ENCODE measurements around the gene PPP2R3B. TPM values are rescaled to one million over a fixed set of nuclear protein-coding genes. Genes with fewer than 3 reads are reported as not detected.

PPP2R3B gene
- total RNA-seq, 1 donor from 2014 or later: 43.2 TPM

DNA sequence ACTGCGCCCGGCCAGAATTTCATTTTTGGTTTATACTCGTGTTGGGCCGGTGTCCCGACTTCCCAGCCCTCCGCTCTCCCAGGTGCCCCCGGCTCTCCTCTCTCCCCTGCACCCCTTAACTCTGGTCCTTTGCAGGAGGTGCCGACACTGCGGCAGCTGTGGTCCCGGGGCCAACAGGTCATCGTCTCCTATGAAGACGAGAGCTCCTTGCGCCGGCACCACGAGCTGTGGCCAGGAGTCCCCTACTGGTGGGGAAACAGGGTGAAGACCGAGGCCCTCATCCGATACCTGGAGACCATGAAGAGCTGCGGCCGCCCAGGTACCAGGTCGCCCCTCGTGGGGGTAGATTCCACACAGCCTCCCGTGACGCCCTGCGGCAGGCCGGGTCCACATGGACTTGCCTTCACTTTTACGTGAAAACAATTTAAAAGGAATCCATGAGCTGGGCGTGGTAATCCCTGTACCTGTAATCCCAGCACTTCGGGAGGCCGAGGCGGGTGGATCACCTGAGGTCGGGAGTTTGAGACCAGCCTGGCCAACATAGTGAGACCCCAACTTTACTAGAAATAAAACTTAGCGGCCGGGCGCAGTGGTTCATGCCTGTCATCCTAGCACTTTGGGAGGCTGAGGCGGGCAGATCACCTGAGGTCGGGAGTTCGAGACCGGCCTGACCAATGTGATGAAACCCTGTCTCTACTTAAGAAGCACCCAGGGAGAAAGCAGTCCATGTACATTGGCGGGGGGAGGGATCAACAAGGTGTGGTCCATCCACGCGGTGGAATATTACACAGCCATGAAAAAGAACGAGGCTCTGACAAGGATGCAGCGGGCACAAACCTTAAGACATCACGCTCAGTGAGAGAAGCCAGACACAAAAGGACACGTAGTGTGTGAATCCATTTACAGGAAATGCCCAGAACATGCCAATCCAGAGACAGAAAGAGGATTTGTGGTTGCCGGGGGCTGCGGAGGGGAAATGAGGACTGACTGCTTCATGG lies 93.5 kb downstream of the PPP2R3B start:
- intact Hi-C loops (cut with micrococcal nuclease): no loop called here
- H3K27me3 Mint-ChIP-seq (ENCODE audit: insufficient read depth): no peaks in the 10 kb centered on the region
- DNase-seq (ENCODE audit: low spot score): no peak
- no peaks in the 10 kb centered on the region for H3K9me3 Mint-ChIP-seq
- no peak overlapping the region for H3K4me3 Mint-ChIP-seq
- no peaks in the 10 kb centered on the region for H3K4me1 Mint-ChIP-seq (ENCODE audit: low read depth)
- H3K36me3 Mint-ChIP-seq (ENCODE audit: low read depth): peaks cover 26% of the 10 kb centered on the region
- no peak overlapping the region for H3K27ac Mint-ChIP-seq

DNA sequence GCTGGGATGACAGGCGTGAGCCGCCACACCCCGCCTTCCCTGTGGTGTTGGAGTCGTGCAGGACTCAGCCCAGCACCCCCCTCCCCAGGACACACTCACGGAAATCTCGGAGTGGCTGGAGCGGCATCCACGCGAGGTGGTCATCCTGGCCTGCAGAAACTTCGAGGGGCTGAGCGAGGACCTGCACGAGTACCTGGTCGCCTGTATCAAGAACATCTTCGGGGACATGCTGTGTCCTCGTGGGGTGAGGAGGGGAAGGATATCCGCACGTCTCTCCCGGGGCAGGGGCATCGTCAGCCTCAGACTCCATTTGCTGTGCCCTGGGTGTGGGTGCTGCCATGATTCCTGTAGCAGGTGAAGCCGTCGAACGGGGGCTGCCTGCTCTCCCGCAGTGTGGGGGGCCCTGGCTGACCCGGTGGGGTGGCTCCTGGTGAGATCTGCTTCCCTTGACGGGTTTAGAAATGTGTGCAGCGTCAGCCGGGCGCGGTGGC lies 95.3 kb downstream of the PPP2R3B start:
- H3K4me1 Mint-ChIP-seq (ENCODE audit: low read depth): no peaks in the 10 kb centered on the region
- no peaks in the 10 kb centered on the region for H3K27me3 Mint-ChIP-seq (ENCODE audit: insufficient read depth)
- no peak overlapping the region for H3K4me3 Mint-ChIP-seq
- intact Hi-C loops (cut with micrococcal nuclease): no loop called here
- no peak overlapping the region for H3K27ac Mint-ChIP-seq
- H3K36me3 Mint-ChIP-seq (ENCODE audit: low read depth): peaks cover 27% of the 10 kb centered on the region
- no peaks in the 10 kb centered on the region for H3K9me3 Mint-ChIP-seq
- no peak for DNase-seq (ENCODE audit: low spot score)

- peaks cover 22% of the 10 kb centered on the region for H3K36me3 Mint-ChIP-seq (ENCODE audit: low read depth)
- H3K27ac Mint-ChIP-seq: no peak overlapping the region
- intact Hi-C loops (cut with micrococcal nuclease): no loop called here
- H3K4me1 Mint-ChIP-seq (ENCODE audit: low read depth): peaks cover 1% of the 10 kb centered on the region
- DNase-seq (ENCODE audit: low spot score): no peak
- H3K4me3 Mint-ChIP-seq: no peak overlapping the region
- no peaks in the 10 kb centered on the region for H3K9me3 Mint-ChIP-seq
- no peaks in the 10 kb centered on the region for H3K27me3 Mint-ChIP-seq (ENCODE audit: insufficient read depth)
These were observed 96.1 kb downstream of the PPP2R3B start for GRCh38 chrX:290476-291166.

- H3K36me3 Mint-ChIP-seq (ENCODE audit: low read depth): peaks cover 33% of the 10 kb centered on the region
- no peaks in the 10 kb centered on the region for H3K27me3 Mint-ChIP-seq (ENCODE audit: insufficient read depth)
- H3K4me1 Mint-ChIP-seq (ENCODE audit: low read depth): peaks cover 5% of the 10 kb centered on the region
- intact Hi-C loops (cut with micrococcal nuclease): no loop called here
- H3K4me3 Mint-ChIP-seq: no peak overlapping the region
- H3K27ac Mint-ChIP-seq: no peak overlapping the region
- no peak for DNase-seq (ENCODE audit: low spot score)
- no peaks in the 10 kb centered on the region for H3K9me3 Mint-ChIP-seq
These were observed 98.1 kb downstream of the PPP2R3B start for GRCh38 chrX:288561-288991.

- peaks cover 5% of the 10 kb centered on the region for H3K4me1 Mint-ChIP-seq (ENCODE audit: low read depth)
- peaks cover 29% of the 10 kb centered on the region for H3K36me3 Mint-ChIP-seq (ENCODE audit: low read depth)
- no peak for DNase-seq (ENCODE audit: low spot score)
- no peak overlapping the region for H3K27ac Mint-ChIP-seq
- intact Hi-C loops (cut with micrococcal nuclease): no loop called here
- H3K9me3 Mint-ChIP-seq: no peaks in the 10 kb centered on the region
- H3K4me3 Mint-ChIP-seq: no peak overlapping the region
- H3K27me3 Mint-ChIP-seq (ENCODE audit: insufficient read depth): no peaks in the 10 kb centered on the region
These were observed 99.0 kb downstream of the PPP2R3B start for GRCh38 chrX:287670-288069.

- no peaks in the 10 kb centered on the region for H3K9me3 Mint-ChIP-seq
- H3K36me3 Mint-ChIP-seq (ENCODE audit: low read depth): peaks cover 20% of the 10 kb centered on the region
- no peak overlapping the region for H3K27ac Mint-ChIP-seq
- H3K4me1 Mint-ChIP-seq (ENCODE audit: low read depth): peaks cover 5% of the 10 kb centered on the region
- H3K4me3 Mint-ChIP-seq: peak overlapping the region; percentile 3
- no peak for DNase-seq (ENCODE audit: low spot score)
- no peaks in the 10 kb centered on the region for H3K27me3 Mint-ChIP-seq (ENCODE audit: insufficient read depth)
- intact Hi-C loops (cut with micrococcal nuclease): no loop called here
These were observed 101.5 kb downstream of the PPP2R3B start for GRCh38 chrX:285076-285677.

Other genes with a start within 250 kb of the PPP2R3B start
- gene PLCXD1, start 105.5 kb downstream of the PPP2R3B start, total RNA-seq: 53.3 and 55.0 TPM in 2 replicates
- gene GTPBP6, start 68.1 kb downstream of the PPP2R3B start, total RNA-seq: 68.3 and 69.5 TPM in 2 replicates
- gene SHOX, start 243.9 kb upstream of the PPP2R3B start, total RNA-seq: not detected in 2 replicates